Mucosa of descending colon (tissue), 3 donors: ENCODE results near the gene SORCS2. TPM values are rescaled to one million over a fixed set of nuclear protein-coding genes. Genes with fewer than 3 reads are reported as not detected.

Experiments
- ATAC-seq: fragments of 200-7000 bp; cut with Tn5 transposase; one replicate; pipeline ENCODE4 v1.9.1; 2020; ENCODE audit warnings: mild to moderate bottlenecking, moderate library complexity
- DNase-seq, 3 donors: peaks; one replicate each; pipeline ENCODE4 v3.0.0-alpha.2; 2020
- H3K36me3 ChIP-seq: fragments of 200-600 bp; one replicate; pipeline ENCODE4 v1.8.0; 2021; ENCODE audit warnings: low read depth, mild to moderate bottlenecking
- H3K4me1 ChIP-seq: fragments of 200-600 bp; one replicate; pipeline ENCODE4 v1.8.0; 2021; ENCODE audit warnings: low read depth, mild to moderate bottlenecking
- H3K4me3 ChIP-seq: fragments of 200-600 bp; one replicate; pipeline ENCODE4 v1.8.0; 2021; ENCODE audit warnings: mild to moderate bottlenecking
- H3K9me3 ChIP-seq: fragments of 200-600 bp; one replicate; pipeline ENCODE4 v1.8.0; 2021; ENCODE audit warnings: mild to moderate bottlenecking
- CTCF ChIP-seq: fragments of 200-600 bp; IDR thresholded peaks from one replicate; pipeline ENCODE4 v1.8.0; 2022; ENCODE audit warnings: antibody characterized with exemption, mild to moderate bottlenecking
- intact Hi-C, 2 donors: fragments of 100-400 bp; cut with DNase I in 1 of 2; cut with micrococcal nuclease in 1 of 2; formaldehyde crosslinking; loops; one replicate each; pipeline versions ENCODE4 v1.11.0 to v1.11.1; 2022; cut with DNase I, micrococcal nuclease
- total RNA-seq, 3 donors: library from RNA; stranded (reverse); fragmentation: NEBNext Ultra II Directional in 2 of 3; extraction: Animal tissue kit (Norgen Biotek cat#: 25700) in 2 of 3; gene quantifications; one replicate each; pipeline versions ENCODE4 v1.2.1 to v1.2.4, GENCODE V29; 2021 to 2023
- donor health status: DM: no; HTN: no; CAD: no; lungs with moderate emphysema.
- donor health status: DM: no; HTN: no; CAD: no.
- donor health status: DM: no; HTN: yes; CAD: no.

SORCS2 gene
- total RNA-seq, 3 donors from 2014 or later, result 0.20 to 3.1 (median 1.5) TPM

- H3K36me3 ChIP-seq, result no peaks in the 10 kb centered on the region
- intact Hi-C loops, result no loop called here
- H3K4me3 ChIP-seq, result no peak overlapping the region
- no peak for ATAC-seq
- no peaks in the 10 kb centered on the region for H3K4me1 ChIP-seq
- peak in 2 of 3 donors; percentile 5 to 27 for DNase-seq
- TF ChIP-seq CTCF, result no peak
- H3K9me3 ChIP-seq, result no peaks in the 10 kb centered on the region
Measured at GRCh38 chr4:7737268-7737645, 544.9 kb downstream of the SORCS2 start.

- peak in 1 of 3 donors; percentile 38 for DNase-seq
- H3K36me3 ChIP-seq, result no peaks in the 10 kb centered on the region
- no peak overlapping the region for H3K4me3 ChIP-seq
- intact Hi-C loops, result no loop called here
- no peak for TF ChIP-seq CTCF
- H3K9me3 ChIP-seq, result no peaks in the 10 kb centered on the region
- no peaks in the 10 kb centered on the region for H3K4me1 ChIP-seq
- no peak for ATAC-seq
Measured at GRCh38 chr4:7737752-7738457, 545.6 kb downstream of the SORCS2 start.

GRCh38 chr4:7738458-7739076 lies 546.2 kb downstream of the SORCS2 start:
- no peak for TF ChIP-seq CTCF
- intact Hi-C loops, result no loop called here
- no peaks in the 10 kb centered on the region for H3K9me3 ChIP-seq
- ATAC-seq, result no peak
- peak in 1 of 3 donors; percentile 36 for DNase-seq
- H3K4me3 ChIP-seq, result no peak overlapping the region
- no peaks in the 10 kb centered on the region for H3K4me1 ChIP-seq
- no peaks in the 10 kb centered on the region for H3K36me3 ChIP-seq

GRCh38 chr4:7739077-7739917 lies 547.0 kb downstream of the SORCS2 start:
- ATAC-seq (no peak), DNase-seq (peak in 2 of 3 donors; percentile 19 to 41)
- Histone ChIP-seq H3K36me3 (no peaks in the 10 kb centered on the region), H3K4me1 (no peaks in the 10 kb centered on the region), H3K4me3 (no peak overlapping the region), H3K9me3 (no peaks in the 10 kb centered on the region)
- intact Hi-C loops, result no loop called here
- no peak for TF ChIP-seq CTCF

GRCh38 chr4:7739918-7740865 lies 547.9 kb downstream of the SORCS2 start:
- Histone ChIP-seq H3K9me3 (no peaks in the 10 kb centered on the region), H3K36me3 (no peaks in the 10 kb centered on the region), H3K4me3 (no peak overlapping the region), H3K4me1 (no peaks in the 10 kb centered on the region)
- no peak for ATAC-seq
- DNase-seq, result peak in 2 of 3 donors; percentile 8 to 33
- no peak for TF ChIP-seq CTCF
- intact Hi-C loops, result no loop called here
